GM18873 (cell line): ENCODE results near the gene PDCD11.

ENCODE experiments used
- ATAC-seq: cut with Tn5 transposase; IDR thresholded peaks from one replicate; pipeline ENCODE4 v1.9.1; 2021; ENCODE audit warnings: mild to moderate bottlenecking, moderate library complexity, moderate number of reproducible peaks; ENCODE audit not compliant: unreplicated experiment, low FRiP score

The PDCD11 gene

DNA sequence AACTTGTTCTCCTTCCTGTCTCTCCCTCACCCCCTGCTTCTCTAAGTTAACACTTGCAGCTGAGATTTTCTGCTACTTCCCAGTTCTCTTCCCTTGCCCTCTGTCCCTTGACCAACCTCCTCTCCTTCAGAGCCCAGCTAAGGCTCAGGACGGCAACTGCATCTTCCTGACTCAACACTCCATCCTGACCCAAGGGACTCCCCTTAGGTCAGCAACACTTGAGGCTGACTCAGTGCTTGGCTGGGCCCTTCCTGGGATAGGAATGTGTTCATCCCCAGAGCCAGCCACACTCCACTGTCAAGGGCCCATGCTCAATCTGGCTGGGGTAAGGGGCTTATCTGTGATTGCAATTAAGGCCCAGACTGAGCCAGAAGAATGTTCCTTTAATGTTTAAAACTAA lies 52.3 kb downstream of the PDCD11 start:
- ATAC-seq = no peak

DNA sequence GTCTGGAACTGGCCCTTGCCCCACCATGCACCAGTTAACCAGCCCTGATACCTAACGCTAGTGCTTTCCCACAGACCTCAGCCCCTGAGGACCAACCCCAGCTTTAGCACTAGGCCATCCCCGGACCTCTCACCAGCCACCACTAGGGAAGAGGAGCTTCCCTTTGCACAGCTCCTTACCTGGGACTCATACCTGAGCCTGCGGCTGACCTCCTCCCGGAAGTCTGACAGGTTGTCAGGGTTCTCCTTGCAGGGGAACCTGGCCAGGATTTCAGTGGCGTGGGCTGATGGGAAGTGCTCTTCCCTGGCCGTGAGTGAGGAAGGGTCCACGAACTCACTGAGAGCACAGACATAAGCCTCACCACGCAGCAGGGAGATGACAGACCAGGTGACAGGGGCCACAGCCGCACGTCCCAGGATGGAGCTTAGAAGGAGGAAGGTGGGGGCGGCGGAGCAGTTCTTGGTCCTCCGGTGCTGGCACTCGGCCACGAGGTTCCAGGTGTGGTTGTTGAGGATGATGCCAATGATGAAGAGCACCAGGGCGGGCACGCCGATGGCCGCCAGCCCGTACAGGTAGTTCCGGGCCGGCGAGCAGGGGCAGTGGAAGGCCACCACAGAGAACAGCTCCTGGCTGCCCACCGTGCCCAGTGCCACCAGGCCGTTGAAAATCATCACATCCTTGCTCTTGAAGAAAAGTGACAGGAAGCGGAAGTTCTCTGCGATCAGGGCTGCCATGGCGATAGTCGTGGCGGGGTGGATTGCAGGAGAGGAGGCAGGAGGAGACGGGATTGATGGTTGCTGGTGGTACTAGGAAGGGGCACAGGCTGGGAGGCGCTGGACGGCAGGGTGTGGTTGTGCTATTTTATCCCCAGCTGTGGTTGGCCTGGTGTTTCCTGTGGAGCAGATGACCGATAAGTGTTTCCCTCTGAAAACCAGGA lies 53.0 kb downstream of the PDCD11 start:
- no peak for ATAC-seq

- ATAC-seq = no peak
Observed at GRCh38 chr10:103450201-103450695, 53.8 kb downstream of the PDCD11 start.

GRCh38 chr10:103451091-103451813 lies 54.8 kb downstream of the PDCD11 start:
- ATAC-seq = no peak

GRCh38 chr10:103451831-103452505 lies 55.5 kb downstream of the PDCD11 start, which contains the start of gene CALHM2:
Gene CALHM2, minus strand, starts transcription at chr10:103452370. Its CDS starts 2,429 bp downstream, at chr10:103449941.
- ATAC-seq = peak; percentile 59

- ATAC-seq = no peak
Observed at GRCh38 chr10:103452506-103453230, 56.2 kb downstream of the PDCD11 start.

- ATAC-seq = no peak
Observed at GRCh38 chr10:103454026-103454425, 57.6 kb downstream of the PDCD11 start.

- ATAC-seq = no peak
Observed at GRCh38 chr10:103455235-103455634, 58.8 kb downstream of the PDCD11 start.

- ATAC-seq = no peak
Observed at GRCh38 chr10:103456074-103456660, 59.7 kb downstream of the PDCD11 start.

- no peak for ATAC-seq
Observed at GRCh38 chr10:103457176-103457712, 60.8 kb downstream of the PDCD11 start.

DNA sequence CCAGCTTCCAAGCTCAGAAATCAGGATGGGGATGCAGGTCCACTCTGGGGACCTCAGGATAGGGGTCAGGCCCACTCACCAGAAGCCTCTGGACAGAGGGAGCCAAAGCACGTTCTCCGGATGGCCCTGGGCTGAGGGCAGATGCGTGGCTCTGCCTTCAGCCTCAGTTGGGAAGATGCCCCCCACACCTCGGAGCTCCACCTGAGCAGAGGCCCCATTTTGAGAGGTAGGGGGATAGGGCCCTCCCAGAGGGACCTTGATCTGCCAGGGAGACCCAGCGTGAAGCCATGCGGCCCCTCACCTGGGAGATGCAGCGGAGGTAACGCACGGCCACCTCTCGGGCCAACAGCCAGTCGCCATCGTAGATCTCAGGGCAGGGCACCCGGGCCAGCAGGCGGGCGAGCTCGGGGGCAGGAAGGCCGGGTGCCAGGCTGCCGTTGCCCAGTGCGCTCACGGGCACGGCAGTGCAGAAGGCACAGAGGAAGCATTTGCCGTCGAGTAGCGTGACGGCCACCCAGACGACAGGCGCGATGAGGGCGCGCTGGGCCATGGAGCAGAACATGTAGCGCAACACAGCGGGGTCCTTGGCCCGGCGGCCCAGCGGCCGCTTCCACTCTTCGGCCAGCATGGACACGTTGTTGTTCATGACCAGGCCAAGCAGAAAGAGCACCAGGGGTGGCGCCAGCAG lies 61.6 kb downstream of the PDCD11 start:
- no peak for ATAC-seq

DNA sequence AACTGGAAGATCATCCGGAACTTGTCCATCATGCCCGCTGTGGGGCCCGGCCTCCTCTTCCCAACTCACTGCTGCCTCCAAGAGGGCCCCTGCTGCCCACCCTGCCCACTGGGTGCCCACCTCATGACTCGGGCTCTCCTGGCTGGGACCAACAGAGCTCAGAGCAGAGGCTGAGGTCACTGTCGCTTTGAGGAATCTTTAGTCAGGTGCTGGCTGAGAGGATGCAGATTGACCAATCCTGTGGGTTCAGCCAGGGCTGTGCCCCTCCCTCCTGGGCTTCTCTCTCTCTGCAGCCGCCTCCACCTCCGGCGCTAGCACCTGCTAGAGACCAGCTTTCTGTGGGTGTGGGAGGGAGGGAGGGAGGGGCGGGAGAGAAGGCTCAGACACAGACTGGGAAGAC lies 62.3 kb downstream of the PDCD11 start, which contains the start of gene CALHM1:
Gene CALHM1 (minus strand): TSS at position 181 of the 400 bp plus-strand sequence. CDS start 149 bp downstream, at position 32.
- no peak for ATAC-seq

- no peak for ATAC-seq
Observed at GRCh38 chr10:103459615-103460014, 63.2 kb downstream of the PDCD11 start.

- ATAC-seq = no peak
Observed at GRCh38 chr10:103463499-103463898, 67.1 kb downstream of the PDCD11 start.

GRCh38 chr10:103465411-103466179 lies 69.2 kb downstream of the PDCD11 start:
- ATAC-seq = no peak

DNA sequence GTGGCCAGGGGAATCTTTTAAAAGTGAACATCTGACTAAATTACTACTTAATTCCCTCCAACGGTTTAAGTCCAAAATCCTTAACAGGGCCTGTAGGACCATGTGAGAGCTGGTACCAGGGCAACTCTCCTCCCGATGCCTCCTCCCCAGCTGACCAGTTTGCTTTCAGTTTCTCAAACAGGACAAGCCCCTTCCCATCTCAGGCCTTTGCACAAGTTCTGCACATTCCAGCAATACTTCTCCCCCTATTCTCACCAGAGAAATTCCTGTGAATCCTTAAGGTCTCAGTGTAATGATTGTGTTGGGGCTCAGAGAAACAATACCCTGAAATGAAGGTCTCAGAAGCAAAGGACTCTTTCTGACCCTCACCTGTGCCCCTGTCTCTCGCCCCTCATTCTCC lies 70.3 kb downstream of the PDCD11 start:
- ATAC-seq = no peak

GRCh38 chr10:103467406-103467805 lies 71.0 kb downstream of the PDCD11 start:
- ATAC-seq = no peak

GRCh38 chr10:103469201-103469600 lies 72.8 kb downstream of the PDCD11 start:
- no peak for ATAC-seq
